A549 treated with RU486 at 1 μM for 4 hours (cell line): ENCODE measurements around the gene GNB4. TPM values are rescaled to one million over a fixed set of nuclear protein-coding genes. Genes with fewer than 3 reads are reported as not detected.

ENCODE experiments used
- total RNA-seq: library from RNA; stranded (reverse); fragments of 200-300 nt; extraction: Qiagen RNA extraction; gene quantifications from 5 replicates; pipeline ENCODE4 v1.2.3, GENCODE V29; 2022; ENCODE audit warnings: low read depth

The GNB4 gene
- 7.9 to 14.3 TPM (median 11.6 TPM) in 5 replicates for total RNA-seq

DNA sequence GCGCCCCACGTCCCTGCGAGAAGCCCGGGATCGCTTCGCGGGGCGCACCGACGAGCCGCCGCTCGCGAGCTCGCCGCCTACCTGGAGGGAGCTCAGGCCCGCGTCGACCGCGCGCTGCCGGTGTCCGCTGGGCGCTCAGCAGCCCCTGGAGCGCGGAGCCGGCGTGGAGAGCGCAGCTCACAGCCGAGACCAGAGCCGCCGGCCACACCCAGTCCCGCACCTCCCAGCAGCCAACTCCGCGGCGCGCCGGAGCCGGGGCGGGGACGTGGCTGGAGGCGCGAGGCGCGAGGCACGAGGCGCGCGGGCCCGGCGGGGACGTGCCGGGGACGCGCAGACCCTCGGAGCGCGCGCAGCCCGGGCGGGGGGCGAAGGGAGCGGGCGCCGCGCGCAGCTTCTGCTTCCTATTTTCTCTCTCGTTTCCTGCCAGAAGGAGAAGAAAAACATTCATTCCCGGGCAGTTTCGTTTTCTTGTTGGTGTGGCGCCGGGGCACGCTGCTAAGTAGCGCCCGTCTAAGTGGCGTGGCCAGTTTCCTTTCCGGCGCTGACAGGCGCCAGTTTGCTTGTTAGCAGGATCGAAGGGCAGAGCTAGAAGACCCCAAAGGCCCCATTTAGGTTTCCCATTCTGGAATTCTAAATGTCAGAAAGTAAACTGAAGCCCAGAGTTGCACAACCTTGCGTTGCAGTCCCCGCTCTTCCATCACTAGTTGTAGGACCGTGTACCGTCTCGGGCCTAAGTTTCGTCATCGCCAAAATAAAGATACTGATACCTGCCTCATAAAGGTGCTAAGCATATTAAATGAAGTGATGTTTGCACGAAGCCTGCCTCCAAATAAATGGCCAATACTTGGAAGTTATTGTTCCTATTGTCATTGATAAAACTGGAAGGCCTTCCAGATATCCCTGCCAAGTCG lies at the start of gene GNB4:
TSS of gene GNB4 (minus strand) at position 206 of the 911 bp plus-strand sequence. CDS start 25,270 bp downstream, outside the sequence.

DNA sequence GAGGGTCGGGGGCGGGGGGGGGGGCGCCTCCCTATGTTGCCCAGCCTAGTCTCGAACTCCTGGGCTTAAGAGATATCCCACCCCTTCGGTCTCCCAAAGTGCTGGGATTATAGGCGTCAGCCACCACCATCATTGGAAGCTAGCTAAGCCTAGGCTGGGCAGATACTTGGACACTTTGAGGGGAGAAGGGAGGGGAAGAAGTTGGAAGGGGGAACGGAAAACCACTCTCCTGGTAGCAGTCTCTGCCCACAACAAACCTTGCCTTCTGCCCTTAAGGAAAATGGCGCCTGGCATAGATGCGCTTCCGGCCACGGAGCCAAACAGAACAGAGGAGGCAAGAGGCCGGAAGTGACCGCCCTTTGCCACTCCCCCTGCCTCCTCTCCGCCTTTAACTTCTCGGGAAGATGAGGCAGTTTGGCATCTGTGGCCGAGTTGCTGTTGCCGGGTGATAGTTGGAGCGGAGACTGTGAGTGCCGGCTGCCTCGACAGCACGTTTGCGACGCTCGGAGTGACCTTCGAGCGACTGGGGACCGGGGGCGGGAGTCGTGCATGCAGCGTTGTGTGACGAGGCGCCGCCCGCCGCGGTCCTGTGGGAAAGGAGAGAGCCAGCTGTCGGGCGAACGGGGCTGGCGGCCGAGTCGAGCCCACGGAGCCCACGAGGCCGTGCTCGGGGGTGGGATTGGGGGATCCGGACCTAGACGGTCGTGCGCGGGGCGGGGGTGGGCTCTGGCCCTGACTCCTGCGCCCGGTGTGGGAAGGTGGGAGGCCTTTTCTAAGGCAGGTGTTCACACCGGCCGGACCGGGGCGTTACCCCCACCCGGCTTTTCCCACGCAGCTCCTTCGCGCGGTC lies 103.7 kb downstream of the GNB4 start, which contains the start of gene MFN1:
TSS of gene MFN1 (plus strand) at position 365 of the 850 bp plus-strand sequence. CDS start 1,143 bp downstream, outside the sequence.

Other genes with a start within 250 kb of the GNB4 start
- 1.1 to 1.5 TPM (median 1.3 TPM) in 5 replicates for gene KCNMB3, start 200.4 kb downstream of the GNB4 start, total RNA-seq
- gene ZNF639, start 128.4 kb downstream of the GNB4 start, total RNA-seq, result 13.1 to 24.9 TPM (median 22.4 TPM) in 5 replicates
- 12.4 to 21.0 TPM (median 19.5 TPM) in 5 replicates for gene MFN1, start 103.8 kb downstream of the GNB4 start, total RNA-seq
- gene ACTL6A, start 111.5 kb upstream of the GNB4 start, total RNA-seq, result 48.1 to 77.9 TPM (median 56.1 TPM) in 5 replicates
- gene MRPL47, start 153.2 kb upstream of the GNB4 start, total RNA-seq, result 36.0 to 47.7 TPM (median 38.8 TPM) in 5 replicates
- gene NDUFB5, start 153.3 kb upstream of the GNB4 start, total RNA-seq, result 46.4 to 53.6 TPM (median 48.5 TPM) in 5 replicates
- 8.4 to 11.1 TPM (median 10.5 TPM) in 5 replicates for gene USP13, start 201.6 kb upstream of the GNB4 start, total RNA-seq